Fibroblast of pulmonary artery (primary cell): ENCODE measurements around the gene MS4A8.

Experiments used
- DNase-seq: peaks from one replicate; pipeline ENCODE4 v3.0.0-alpha.2; 2010; ENCODE audit warnings: low read depth
- H3K4me3 ChIP-seq: replicated peaks from 2 replicates; pipeline ENCODE4 v1.5.1; 2011; ENCODE audit warnings: low read depth, mild to moderate bottlenecking, control low read depth, low read length, moderate library complexity
- CTCF ChIP-seq: IDR thresholded peaks from 2 replicates; pipeline ENCODE4 v1.5.1; 2011; ENCODE audit warnings: mild to moderate bottlenecking, control low read depth, low read length, inconsistent platforms; ENCODE audit errors: missing control alignments

The MS4A8 gene

GRCh38 chr11:60724420-60724819, 25.0 kb downstream of the MS4A8 start, which contains the start of gene MS4A18:
Gene MS4A18, plus strand, starts transcription at chr11:60724720.
- H3K4me3 ChIP-seq, result no peak within 1 kb of the TSS
- no peak for TF ChIP-seq CTCF
- DNase-seq, result no peak

GRCh38 chr11:60725592-60725991, 26.2 kb downstream of the MS4A8 start:
- H3K4me3 ChIP-seq, result no peak overlapping the region
- DNase-seq, result no peak
- no peak for TF ChIP-seq CTCF

GRCh38 chr11:60731586-60731985, 32.2 kb downstream of the MS4A8 start:
- no peak overlapping the region for H3K4me3 ChIP-seq
- TF ChIP-seq CTCF, result no peak
- no peak for DNase-seq

- H3K4me3 ChIP-seq, result no peak overlapping the region
- no peak for TF ChIP-seq CTCF
- DNase-seq, result no peak
These were observed 34.9 kb downstream of the MS4A8 start for GRCh38 chr11:60734279-60734678.

- no peak for DNase-seq
- no peak for TF ChIP-seq CTCF
- H3K4me3 ChIP-seq, result no peak overlapping the region
These were observed 39.7 kb downstream of the MS4A8 start for GRCh38 chr11:60739114-60739513.

- TF ChIP-seq CTCF, result no peak
- DNase-seq, result no peak
- no peak overlapping the region for H3K4me3 ChIP-seq
These were observed 41.2 kb downstream of the MS4A8 start for GRCh38 chr11:60740573-60740972.

GRCh38 chr11:60741421-60741820, 42.0 kb downstream of the MS4A8 start:
- no peak overlapping the region for H3K4me3 ChIP-seq
- TF ChIP-seq CTCF, result no peak
- DNase-seq, result no peak
